GM19238 (cell line): ENCODE data around the gene CACNB4.
"Not testable (repeated sequence)": the region's sequence is repeated elsewhere in the genome, so short reads cannot be mapped to it uniquely, and the experiment has no call there.

Source experiments
- DNase-seq: peaks from one replicate; pipeline ENCODE4 v3.0.0; 2011; ENCODE audit warnings: low spot score; ENCODE audit not compliant: insufficient read length

CACNB4 gene

GRCh38 chr2:152054593-152054992 lies 44.3 kb downstream of the CACNB4 start:
- DNase-seq: no peak

DNA sequence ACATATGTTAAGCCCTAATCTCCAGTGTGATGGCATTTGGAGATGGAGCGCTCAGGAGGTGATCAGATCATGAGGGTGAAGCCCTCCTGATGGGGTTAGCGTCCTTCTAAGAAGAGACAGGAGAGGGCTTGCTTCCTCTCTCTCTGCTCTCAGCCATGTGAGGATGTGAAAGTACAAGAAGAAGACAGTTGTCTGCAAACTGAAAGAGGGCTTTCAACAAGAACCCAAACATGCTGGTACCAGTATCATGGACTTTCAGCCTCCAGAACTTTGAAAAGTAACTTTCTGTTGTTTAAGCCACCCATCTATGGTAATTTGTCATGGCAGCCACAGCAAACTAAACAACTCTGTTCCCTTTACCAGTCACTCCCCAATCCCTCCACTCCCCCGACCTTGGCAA lies 47.4 kb downstream of the CACNB4 start:
- no peak for DNase-seq

GRCh38 chr2:152050915-152051314 lies 47.9 kb downstream of the CACNB4 start:
- DNase-seq: no peak

- DNase-seq: no peak
These were observed 48.5 kb downstream of the CACNB4 start for GRCh38 chr2:152050341-152050740.

GRCh38 chr2:152049541-152049940 lies 49.3 kb downstream of the CACNB4 start:
- no peak for DNase-seq

DNA sequence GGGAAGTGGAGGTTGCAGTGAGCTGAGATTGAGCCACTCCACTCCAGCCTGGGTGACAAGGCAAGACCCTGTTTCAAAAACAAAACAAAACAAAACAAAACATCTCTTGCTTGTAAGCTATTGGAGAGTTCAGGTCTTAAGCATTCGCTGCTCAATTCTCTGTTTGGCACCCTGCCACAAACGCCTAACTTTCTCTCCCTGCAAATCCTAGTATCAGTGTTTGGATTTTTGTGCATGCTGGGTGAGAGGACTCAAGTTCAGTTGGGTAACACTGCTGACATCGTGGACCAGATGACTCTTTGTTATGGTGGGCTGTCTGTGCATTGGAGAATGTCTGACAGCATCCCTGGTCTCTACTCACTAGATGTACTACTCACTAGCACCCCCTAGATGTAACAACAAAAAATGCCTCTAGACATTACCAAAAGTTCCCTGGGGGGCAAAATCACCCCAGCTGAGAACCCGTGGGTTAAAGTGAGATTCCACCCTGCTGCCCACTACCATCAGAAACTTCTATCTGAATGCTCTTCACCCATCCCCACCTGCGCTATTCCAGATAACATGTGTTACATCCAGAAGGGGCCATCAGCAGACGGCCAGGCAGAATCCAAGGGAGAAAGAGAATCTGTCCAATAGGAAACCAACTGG lies 50.9 kb downstream of the CACNB4 start:
- DNase-seq: no peak

DNA sequence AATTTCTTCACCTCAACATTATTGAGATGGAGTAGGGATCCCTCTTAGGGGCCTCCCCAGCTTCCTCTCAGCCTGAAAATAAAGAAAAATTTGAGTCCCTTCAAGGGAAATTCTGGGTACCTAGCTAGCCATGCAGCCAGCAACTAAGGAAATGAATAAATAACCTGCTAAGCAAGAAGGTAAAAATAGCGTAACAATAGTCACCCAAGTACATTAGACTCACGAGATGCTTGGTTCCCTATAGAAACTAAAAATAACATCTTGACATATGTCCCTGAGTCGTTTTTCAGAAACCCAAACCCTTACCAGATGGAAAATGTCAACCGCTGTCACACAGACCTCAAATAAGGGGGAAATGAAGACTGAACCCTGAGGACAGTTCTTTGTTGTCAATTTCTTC lies 51.9 kb downstream of the CACNB4 start:
- no peak for DNase-seq

- no peak for DNase-seq
These were observed 55.9 kb downstream of the CACNB4 start for GRCh38 chr2:152042636-152043615.

- no peak for DNase-seq
These were observed 60.3 kb downstream of the CACNB4 start for GRCh38 chr2:152038441-152038958.

DNA sequence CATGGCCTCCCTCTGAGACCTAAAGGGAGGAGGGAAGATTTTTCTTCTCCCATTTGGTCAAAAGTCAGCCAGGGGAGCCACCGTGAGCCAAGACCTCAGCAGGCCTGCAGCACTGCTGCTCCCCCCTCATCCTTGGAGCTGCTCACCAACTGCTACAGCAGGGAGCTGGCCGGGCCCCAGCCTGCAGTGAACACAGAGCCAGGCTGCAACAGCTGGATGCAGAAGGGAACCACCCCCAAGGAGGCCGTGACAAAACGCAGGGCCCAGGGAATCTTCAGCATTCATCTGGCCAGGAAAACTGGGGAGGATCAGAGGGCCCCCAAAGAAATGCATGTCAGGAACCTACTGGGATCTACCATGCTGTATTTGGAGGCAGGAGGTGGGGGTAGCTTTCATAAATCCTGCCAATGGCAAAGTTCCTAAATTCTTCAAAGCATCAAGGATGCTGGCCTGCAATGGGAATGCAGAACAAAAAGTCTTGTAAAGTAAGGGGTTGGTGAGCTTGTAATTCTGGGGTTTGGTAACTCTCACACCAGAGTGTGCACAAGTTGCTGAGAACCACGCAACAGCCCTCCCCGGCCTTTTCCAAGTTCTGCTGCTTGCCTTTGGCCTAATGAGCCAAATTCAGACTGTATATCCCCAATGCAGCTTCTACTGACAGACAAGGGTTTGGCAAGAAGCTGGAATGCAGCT lies 61.0 kb downstream of the CACNB4 start:
- DNase-seq: no peak

DNA sequence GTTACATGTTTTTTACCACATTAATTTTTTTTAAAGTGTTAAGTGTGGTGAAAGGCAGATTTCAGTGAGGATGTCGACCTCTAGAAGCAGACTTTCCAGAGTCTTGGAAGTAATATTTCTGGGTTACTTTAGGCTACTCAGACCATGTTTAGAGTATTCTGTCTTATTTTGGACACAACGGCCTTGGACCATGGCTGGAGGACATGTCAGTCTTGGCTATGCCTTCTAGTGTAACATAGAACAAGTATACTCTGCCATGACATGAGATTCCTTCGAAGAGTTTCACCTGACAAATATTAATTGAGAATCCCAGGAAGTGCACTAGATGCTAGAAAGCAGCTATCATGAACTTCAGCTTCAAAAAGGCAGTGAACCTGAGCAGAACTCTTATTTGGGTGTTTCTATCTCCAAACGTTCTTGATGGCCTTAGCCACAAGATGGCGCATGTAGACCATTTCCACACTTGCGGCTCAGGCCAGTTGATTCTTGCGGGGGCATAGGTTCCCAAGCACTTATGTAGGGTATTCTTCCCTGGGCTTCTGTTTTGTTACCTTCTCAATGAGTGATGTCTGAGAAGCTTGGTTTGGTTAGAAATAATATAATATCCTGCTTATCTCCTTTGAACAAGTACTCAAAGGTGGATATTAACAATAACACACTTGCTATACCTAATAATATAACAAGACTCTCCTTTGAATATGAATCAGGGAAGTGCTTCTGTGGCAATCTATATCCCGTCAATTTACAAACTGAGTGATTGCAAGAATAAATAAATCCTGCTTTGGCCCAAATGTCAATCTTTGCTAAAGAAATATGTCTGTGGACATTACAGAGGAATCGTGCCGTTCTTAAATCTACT lies 62.0 kb downstream of the CACNB4 start:
- no peak for DNase-seq

GRCh38 chr2:152034257-152034801 lies 64.5 kb downstream of the CACNB4 start:
- no peak for DNase-seq

- no peak for DNase-seq
These were observed 65.6 kb downstream of the CACNB4 start for GRCh38 chr2:152033011-152033925.

DNA sequence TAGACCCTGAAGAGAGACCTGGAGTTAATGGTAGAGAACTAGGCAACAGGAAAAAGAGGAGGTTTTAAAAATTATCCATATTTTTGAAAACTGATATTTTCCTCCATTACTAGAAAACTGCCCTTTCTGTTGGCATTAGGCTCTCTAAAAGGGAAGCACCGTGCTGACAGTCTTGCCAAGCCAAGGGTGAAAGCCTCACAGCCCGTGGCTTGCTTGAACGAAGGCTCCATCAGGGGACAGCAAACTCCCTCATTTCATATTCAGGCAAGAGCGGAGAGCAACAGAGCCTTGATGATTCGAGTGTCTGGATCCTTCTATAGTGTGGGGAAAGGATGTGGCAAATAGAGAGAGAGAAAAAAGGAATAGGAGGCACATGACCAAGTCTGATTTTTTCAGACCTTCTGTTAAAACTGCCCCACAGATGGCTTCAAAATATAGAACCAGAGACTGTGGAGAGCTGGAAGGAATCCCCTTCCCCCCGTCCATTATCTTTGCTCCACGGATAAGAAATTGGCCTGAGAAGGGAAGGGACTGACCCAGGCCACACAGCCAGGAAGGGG lies 67.0 kb downstream of the CACNB4 start:
- DNase-seq: no peak

GRCh38 chr2:152030596-152031328 lies 68.1 kb downstream of the CACNB4 start:
- not testable (repeated sequence) for DNase-seq

GRCh38 chr2:152028182-152028862 lies 70.5 kb downstream of the CACNB4 start:
- no peak for DNase-seq

- DNase-seq: no peak
These were observed 73.1 kb downstream of the CACNB4 start for GRCh38 chr2:152025678-152026287.
